Amniotic stem cell (primary cell): ENCODE data around the gene AQP7.
"Not testable (repeated sequence)": the region's sequence is repeated elsewhere in the genome, so short reads cannot be mapped to it uniquely, and the experiment has no call there.

Source experiments
- DNase-seq: peaks from one replicate; lab custom pipeline; 2025; lab: John Stamatoyannopoulos, UW

Gene AQP7

GRCh38 chr9:33374634-33375237, 27.6 kb downstream of the AQP7 start:
- DNase-seq = peak; percentile 52

- DNase-seq = no peak
Measured at GRCh38 chr9:33374190-33374589, 28.2 kb downstream of the AQP7 start.

GRCh38 chr9:33372900-33373299, 29.5 kb downstream of the AQP7 start:
- no peak for DNase-seq

GRCh38 chr9:33366979-33367480, 35.3 kb downstream of the AQP7 start:
- no peak for DNase-seq

- DNase-seq = not testable (repeated sequence)
Measured at GRCh38 chr9:33364814-33365213, 37.6 kb downstream of the AQP7 start.

GRCh38 chr9:33364127-33364526, 38.2 kb downstream of the AQP7 start:
- no peak for DNase-seq

GRCh38 chr9:33358641-33359040, 43.7 kb downstream of the AQP7 start:
- DNase-seq = not testable (repeated sequence)

GRCh38 chr9:33355933-33356332, 46.4 kb downstream of the AQP7 start:
- DNase-seq = no peak

GRCh38 chr9:33354651-33355211, 47.6 kb downstream of the AQP7 start:
- peak; percentile 39 for DNase-seq

GRCh38 chr9:33351547-33351946, 50.8 kb downstream of the AQP7 start:
- DNase-seq = no peak

GRCh38 chr9:33350310-33350709, 52.1 kb downstream of the AQP7 start:
- DNase-seq = peak; percentile 74

GRCh38 chr9:33349743-33350142, 52.6 kb downstream of the AQP7 start:
- no peak for DNase-seq

- no peak for DNase-seq
Measured at GRCh38 chr9:33348998-33349397, 53.4 kb downstream of the AQP7 start.

- DNase-seq = no peak
Measured at GRCh38 chr9:33346564-33346963, 55.8 kb downstream of the AQP7 start.

GRCh38 chr9:33344145-33344544, 58.2 kb downstream of the AQP7 start:
- DNase-seq = no peak

GRCh38 chr9:33341182-33341581, 61.2 kb downstream of the AQP7 start:
- no peak for DNase-seq

- DNase-seq = no peak
Measured at GRCh38 chr9:33340186-33340585, 62.2 kb downstream of the AQP7 start.
